Endodermal cell (in vitro differentiated cells): ENCODE measurements around the gene TMEM26. TPM values are rescaled to one million over a fixed set of nuclear protein-coding genes. Genes with fewer than 3 reads are reported as not detected.

Source experiments
- DNase-seq: peaks from one replicate; pipeline ENCODE4 v3.0.0-alpha.2; 2017
- H3K27ac ChIP-seq: 2 replicates; pipeline ENCODE4 v1.5.1; 2013; ENCODE audit warnings: mild to moderate bottlenecking, low read depth, low read length, moderate library complexity
- H3K27me3 ChIP-seq: 2 replicates; pipeline ENCODE4 v1.6.1; 2013; ENCODE audit warnings: mild to moderate bottlenecking, low read length, moderate library complexity; ENCODE audit not compliant: insufficient read depth, control insufficient read depth, poor library complexity, severe bottlenecking
- H3K36me3 ChIP-seq: 2 replicates; pipeline ENCODE4 v1.7.0; 2013; ENCODE audit warnings: mild to moderate bottlenecking, low read length, moderate library complexity; ENCODE audit not compliant: control insufficient read depth, insufficient read depth
- H3K4me1 ChIP-seq: one replicate; pipeline ENCODE4 v1.7.0; 2013; ENCODE audit warnings: low read length; ENCODE audit not compliant: control insufficient read depth, insufficient read depth
- H3K4me3 ChIP-seq: 2 replicates; pipeline ENCODE4 v1.5.1; 2013; ENCODE audit warnings: mild to moderate bottlenecking, low read length, moderate library complexity
- H3K9ac ChIP-seq: 2 replicates; pipeline ENCODE4 v1.6.1; 2013; ENCODE audit warnings: mild to moderate bottlenecking, low read length, moderate library complexity; ENCODE audit not compliant: poor library complexity, severe bottlenecking; ENCODE audit errors: extremely low read depth
- H3K9me3 ChIP-seq: 2 replicates; pipeline ENCODE4 v1.6.1; 2013; ENCODE audit warnings: mild to moderate bottlenecking, low read length, moderate library complexity; ENCODE audit not compliant: control insufficient read depth
- H3K27ac Mint-ChIP-seq: 2 replicates; pipeline ENCODE4 v1.8.0; 2020; ENCODE audit warnings: mixed read lengths
- H3K27me3 Mint-ChIP-seq: 2 replicates; pipeline ENCODE4 v1.8.0; 2021; ENCODE audit warnings: mild to moderate bottlenecking, mixed read lengths; ENCODE audit not compliant: insufficient read depth
- H3K36me3 Mint-ChIP-seq: 2 replicates; pipeline ENCODE4 v1.8.0; 2020; ENCODE audit warnings: low read depth, mixed read lengths
- H3K4me1 Mint-ChIP-seq: 2 replicates; pipeline ENCODE4 v1.8.0; 2020; ENCODE audit warnings: mixed read lengths
- H3K4me3 Mint-ChIP-seq: 2 replicates; pipeline ENCODE4 v1.8.0; 2020; ENCODE audit warnings: mild to moderate bottlenecking, moderate library complexity, mixed read lengths
- H3K9me3 Mint-ChIP-seq: 2 replicates; pipeline ENCODE4 v1.8.0; 2020; ENCODE audit warnings: mild to moderate bottlenecking, mixed read lengths
- CTCF ChIP-seq: fragments of 200-600 bp; sonication (generic); conservative IDR thresholded peaks from 2 replicates; pipeline ENCODE4 v1.5.0; 2021; ENCODE audit warnings: antibody characterized with exemption, mild to moderate bottlenecking
- WGBS, 2 experiments: methylation state at CpG; one replicate each; pipeline versions ENCODE4 v1.1.5 to v1.1.7; 2013; ENCODE audit warnings: missing lambda C conversion rate in 2 of 2, mixed read lengths in 1 of 2; ENCODE audit not compliant: insufficient coverage in 1 of 2, insufficient read length in 1 of 2; 5-methylcytosine and 5-hydroxymethylcytosine counted together
- total RNA-seq, 2 donors: library from RNA; stranded (reverse); fragmentation: NEBNext Ultra II Directional in 1 of 2; extraction: Animal tissue kit (Norgen Biotek cat#: 25700) in 1 of 2; gene quantifications; 2 replicates in 1 of 2; 3 replicates in 1 of 2; pipeline ENCODE4 v1.2.1, GENCODE V29; 2021

TMEM26 gene
- total RNA-seq, 2 donors from 2014 or later, result 0.13 TPM

DNA sequence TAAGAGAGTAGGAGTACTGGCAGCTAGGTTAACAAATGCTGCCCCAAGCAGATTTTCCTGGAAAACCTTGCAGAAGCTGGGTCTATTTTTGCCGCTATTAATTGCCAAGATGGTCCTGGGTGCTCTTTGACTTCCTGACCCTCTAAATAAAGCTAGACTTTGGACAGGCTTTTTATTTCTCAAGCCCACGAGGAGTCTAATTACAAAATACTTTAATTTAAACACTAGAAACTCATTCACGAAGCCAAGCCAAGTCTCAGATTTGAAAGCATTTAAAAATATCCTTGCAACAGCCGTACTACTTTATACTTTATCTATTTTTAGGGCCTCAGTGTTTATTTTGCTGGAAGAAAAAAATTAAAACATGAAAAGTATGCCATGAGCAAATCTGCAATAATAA, 45.1 kb downstream of the TMEM26 start:
- H3K4me1 Mint-ChIP-seq, result no peaks in the 10 kb centered on the region
- H3K36me3 ChIP-seq, result no peaks in the 10 kb centered on the region
- H3K4me1 ChIP-seq, result no peaks in the 10 kb centered on the region
- TF ChIP-seq CTCF, result no peak
- 88 to 100% methylated on average over 1 to 4 of the region's 4 CpGs for WGBS, 2 experiments
- H3K9me3 Mint-ChIP-seq, result no peaks in the 10 kb centered on the region
- no peak overlapping the region for H3K4me3 ChIP-seq
- no peak overlapping the region for H3K9ac ChIP-seq
- no peak overlapping the region for H3K4me3 Mint-ChIP-seq
- no peak overlapping the region for H3K27ac ChIP-seq
- H3K27me3 ChIP-seq, result no peaks in the 10 kb centered on the region
- H3K27ac Mint-ChIP-seq, result no peak overlapping the region
- H3K36me3 Mint-ChIP-seq, result no peaks in the 10 kb centered on the region
- no peaks in the 10 kb centered on the region for H3K27me3 Mint-ChIP-seq
- no peak for DNase-seq
- no peaks in the 10 kb centered on the region for H3K9me3 ChIP-seq

- Mint-ChIP-seq H3K4me1 (no peaks in the 10 kb centered on the region), H3K27ac (no peak overlapping the region)
- 86 to 93% methylated on average over 3 of the region's 3 CpGs for WGBS, 2 experiments
These were observed 46.4 kb downstream of the TMEM26 start for GRCh38 chr10:61406736-61407135.

GRCh38 chr10:61406242-61406641, 46.9 kb downstream of the TMEM26 start:
- H3K27me3 ChIP-seq, result no peaks in the 10 kb centered on the region
- TF ChIP-seq CTCF, result no peak
- no peaks in the 10 kb centered on the region for H3K4me1 Mint-ChIP-seq
- H3K4me3 Mint-ChIP-seq, result no peak overlapping the region
- H3K9me3 ChIP-seq, result no peaks in the 10 kb centered on the region
- no peaks in the 10 kb centered on the region for H3K4me1 ChIP-seq
- H3K36me3 Mint-ChIP-seq, result no peaks in the 10 kb centered on the region
- no peak overlapping the region for H3K27ac Mint-ChIP-seq
- H3K27ac ChIP-seq, result no peak overlapping the region
- no peak for DNase-seq
- H3K4me3 ChIP-seq, result no peak overlapping the region
- no peaks in the 10 kb centered on the region for H3K27me3 Mint-ChIP-seq
- H3K9me3 Mint-ChIP-seq, result no peaks in the 10 kb centered on the region
- no peaks in the 10 kb centered on the region for H3K36me3 ChIP-seq
- no peak overlapping the region for H3K9ac ChIP-seq

More at GRCh38 chr10:61406736-61407135, 46.4 kb downstream of the TMEM26 start:
- no peaks in the 10 kb centered on the region for H3K36me3 ChIP-seq
- H3K9me3 ChIP-seq, result no peaks in the 10 kb centered on the region
- no peaks in the 10 kb centered on the region for H3K9me3 Mint-ChIP-seq
- H3K9ac ChIP-seq, result no peak overlapping the region
- no peak overlapping the region for H3K4me3 Mint-ChIP-seq
- no peaks in the 10 kb centered on the region for H3K27me3 Mint-ChIP-seq
- TF ChIP-seq CTCF, result no peak
- no peaks in the 10 kb centered on the region for H3K36me3 Mint-ChIP-seq
- DNase-seq, result no peak
- no peaks in the 10 kb centered on the region for H3K27me3 ChIP-seq
- H3K4me3 ChIP-seq, result no peak overlapping the region
- no peaks in the 10 kb centered on the region for H3K4me1 ChIP-seq
- no peak overlapping the region for H3K27ac ChIP-seq
